SK-N-DZ (cell line): ENCODE measurements around the gene IL1RAPL2.
"Not testable (repeated sequence)": the region's sequence is repeated elsewhere in the genome, so short reads cannot be mapped to it uniquely, and the experiment has no call there.

Experiments
- DNase-seq: peaks from one replicate; pipeline ENCODE4 v3.0.0-alpha.2; 2015; ENCODE audit warnings: low spot score

Gene IL1RAPL2

DNA sequence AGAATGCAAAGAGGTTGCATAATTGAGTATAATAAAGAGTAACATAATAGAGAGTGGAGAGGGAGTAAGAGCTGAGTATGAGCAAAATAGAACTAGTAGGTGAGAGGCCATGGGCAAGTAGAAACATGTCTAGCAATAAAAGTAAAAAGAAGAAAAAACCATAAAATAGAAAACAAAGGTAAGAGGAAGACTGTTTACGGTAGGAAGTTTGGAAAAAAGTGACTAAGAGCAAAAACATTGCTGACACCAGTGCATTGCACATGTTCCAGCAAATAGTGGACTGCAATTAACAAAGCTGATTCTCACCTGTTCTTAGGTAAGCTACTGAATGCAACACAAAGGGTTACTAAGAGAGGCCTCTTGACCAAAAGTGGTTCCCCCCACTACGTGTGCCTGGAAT, 451.6 kb downstream of the IL1RAPL2 start:
- no peak for DNase-seq

DNA sequence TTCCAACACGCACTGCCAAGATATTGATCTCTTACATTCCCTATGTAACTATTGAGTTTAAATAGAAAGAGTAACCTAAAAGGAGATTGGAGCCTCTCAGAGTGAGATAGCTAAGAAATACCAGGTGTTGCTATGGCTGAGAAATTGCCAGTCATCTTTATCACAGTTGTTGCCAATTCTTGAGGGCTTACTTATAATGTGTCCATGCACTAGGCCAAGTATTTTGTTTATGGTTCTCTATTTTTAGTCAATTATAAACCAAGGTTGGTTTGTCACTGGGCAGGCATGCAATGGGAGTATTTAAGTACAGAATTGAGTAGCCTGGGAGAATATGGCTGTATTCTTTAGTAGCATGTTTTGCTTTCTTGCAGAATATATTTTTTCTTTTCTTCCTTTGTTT, 452.9 kb downstream of the IL1RAPL2 start:
- DNase-seq: no peak

DNA sequence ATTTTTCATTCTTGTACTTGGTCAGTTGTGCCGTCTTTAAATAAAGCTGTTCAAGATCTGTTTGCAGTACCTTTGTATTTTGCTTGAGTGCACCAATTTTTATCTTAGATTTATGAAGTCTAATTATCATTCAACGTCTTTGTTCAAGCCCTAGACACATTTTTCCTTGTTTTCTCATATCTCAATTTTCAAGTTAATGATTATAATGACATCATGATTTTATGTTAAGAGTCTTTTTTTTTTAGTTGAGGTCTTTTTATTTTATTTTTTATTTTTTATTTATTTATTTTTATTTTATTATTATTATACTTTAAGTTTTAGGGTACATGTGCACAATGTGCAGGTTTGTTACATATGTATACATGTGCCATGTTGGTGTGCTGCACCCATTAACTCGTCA, 463.0 kb downstream of the IL1RAPL2 start:
- not testable (repeated sequence) for DNase-seq

DNA sequence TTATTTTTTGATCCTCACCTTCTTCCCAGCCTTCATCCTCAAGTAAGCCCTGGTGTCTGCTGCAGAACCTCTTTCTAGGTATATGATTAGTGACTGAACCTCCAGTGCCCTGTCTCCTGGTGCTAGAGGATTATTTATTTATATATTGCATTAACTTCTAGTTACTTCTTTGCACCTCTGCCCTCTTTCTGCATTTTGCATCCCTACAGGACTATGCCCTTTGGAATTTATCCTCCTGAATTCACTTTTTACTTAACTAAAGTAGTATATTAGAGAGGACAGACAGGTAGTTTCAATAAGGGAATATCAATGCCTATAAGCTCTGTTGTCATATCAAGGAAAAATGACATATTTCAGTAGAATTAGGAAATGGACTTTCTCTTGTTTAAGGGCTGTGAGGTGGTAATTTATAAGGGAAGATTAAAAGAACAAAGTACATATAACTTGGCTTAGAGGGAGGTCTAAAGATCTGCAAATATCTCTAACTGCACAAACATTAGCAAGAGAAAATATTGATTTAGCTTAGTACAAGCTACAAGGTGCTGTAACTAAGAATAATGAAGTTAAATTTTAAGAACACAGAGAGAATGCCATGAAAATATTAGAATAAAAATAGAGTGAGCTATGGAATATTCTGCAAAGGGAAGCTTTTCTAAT, 472.8 kb downstream of the IL1RAPL2 start:
- DNase-seq: no peak

DNA sequence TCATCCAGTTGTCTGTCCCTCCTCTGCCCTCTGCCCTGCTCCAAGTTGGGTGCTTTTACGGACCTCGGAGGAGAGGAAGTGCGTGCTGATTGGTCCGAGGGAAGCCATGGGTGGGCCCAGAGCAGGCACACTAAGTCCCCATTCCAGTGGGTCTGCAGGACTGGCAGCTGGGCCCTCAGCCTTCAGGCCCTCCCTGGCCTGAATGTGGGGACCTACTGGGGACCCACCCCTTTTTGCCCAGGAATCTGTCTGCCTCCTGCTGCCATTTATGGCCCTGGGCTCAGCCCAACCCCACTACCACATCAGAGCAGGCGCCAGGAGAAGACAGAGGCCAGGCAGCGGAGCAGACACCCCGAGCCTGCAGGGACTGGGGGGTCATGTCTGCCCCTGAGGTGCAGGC, 484.9 kb downstream of the IL1RAPL2 start:
- no peak for DNase-seq

DNA sequence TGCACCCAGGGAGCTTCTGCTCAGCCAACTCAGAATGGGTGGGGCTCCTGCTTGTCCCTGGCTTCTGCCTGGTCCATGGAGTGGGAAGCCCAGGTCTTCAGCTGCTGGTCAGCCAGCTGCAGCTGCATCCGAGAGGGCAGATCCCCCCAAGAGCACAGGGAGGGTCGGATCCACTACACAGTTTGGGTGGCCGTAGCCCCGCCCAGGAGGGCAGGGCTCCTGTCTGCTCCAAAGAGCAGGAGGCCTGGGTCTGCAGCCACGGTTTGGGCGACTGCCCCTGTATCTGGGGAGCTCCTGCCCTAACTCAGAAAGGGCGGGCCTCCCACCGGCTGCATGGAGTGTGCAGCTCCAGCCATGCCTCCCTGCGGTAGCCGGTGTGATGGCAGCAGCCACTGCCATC, 485.4 kb downstream of the IL1RAPL2 start:
- DNase-seq: no peak

DNA sequence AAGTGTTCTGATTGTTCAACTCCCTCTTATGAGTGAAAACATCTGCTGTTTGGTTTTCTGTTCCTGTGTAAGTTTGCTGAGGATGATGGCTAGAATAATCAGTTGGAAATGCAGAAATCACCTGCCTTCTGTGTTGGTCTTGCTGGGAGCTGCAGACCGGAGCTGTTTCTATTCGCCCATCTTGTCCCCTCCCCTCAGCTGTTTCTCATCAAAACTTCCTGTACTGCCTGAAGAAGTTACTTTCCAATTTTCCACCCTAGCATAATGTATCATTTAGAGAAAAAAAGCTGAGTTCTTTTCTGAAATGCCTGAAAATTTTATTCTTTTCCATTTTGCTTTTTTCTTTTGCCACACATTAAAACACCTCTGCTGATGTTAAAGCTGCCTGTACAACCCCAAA, 486.9 kb downstream of the IL1RAPL2 start:
- DNase-seq: no peak

DNA sequence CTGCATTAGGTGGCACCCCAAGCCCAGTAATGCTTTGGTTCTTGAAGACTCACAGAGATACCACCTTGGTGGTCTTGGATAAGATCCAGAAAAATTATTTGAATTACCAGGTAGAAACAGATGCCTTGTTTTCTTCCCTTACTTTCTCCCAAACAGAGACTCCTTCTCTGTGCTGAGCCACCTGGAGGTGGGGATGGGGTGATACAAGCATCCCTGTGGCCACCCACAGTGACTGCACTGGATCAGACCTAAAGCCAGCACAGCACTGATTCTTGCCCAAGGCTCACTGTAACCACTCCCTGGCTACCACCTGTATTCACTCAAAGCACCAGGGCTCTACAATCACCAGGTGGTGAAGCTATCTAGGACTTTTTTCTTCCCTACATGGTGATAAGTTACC, 497.7 kb downstream of the IL1RAPL2 start:
- no peak for DNase-seq

DNA sequence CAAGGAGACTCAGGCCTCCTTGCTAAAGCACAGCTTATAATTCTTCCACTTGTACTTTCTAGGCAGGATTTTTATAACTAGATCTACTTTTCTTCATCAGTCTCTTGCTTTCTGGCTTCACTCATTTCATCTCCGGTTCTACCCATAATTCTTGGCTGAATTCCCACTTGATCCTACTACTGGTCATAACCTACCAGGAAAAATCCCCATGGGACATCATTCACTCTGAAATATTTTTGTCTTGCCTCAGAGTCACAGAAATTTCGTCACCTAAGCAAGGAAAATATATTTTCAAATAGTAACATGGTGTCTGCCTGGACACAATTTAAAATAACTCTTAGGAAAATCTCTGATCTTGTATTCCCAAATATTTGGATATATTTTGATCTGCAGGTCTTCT, 532.2 kb downstream of the IL1RAPL2 start:
- no peak for DNase-seq

DNA sequence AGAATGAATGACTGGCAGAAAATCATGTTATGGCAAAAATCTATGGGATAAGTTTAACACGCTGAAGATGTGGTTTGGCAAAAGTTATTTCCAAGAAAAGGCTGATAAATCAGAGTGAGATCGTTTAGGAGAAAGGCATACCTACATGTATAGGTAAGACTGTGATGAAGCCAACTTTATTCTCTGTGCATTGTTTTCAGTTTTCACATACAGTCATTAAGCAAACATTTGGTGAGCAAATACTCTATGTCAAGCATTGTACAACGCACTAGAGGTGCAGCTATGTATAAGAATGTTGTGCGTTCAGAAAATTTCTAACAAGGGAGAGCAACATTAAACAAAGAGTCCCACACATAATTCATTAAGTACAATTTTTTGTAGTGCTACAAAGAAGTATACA, 532.8 kb downstream of the IL1RAPL2 start:
- DNase-seq: no peak

DNA sequence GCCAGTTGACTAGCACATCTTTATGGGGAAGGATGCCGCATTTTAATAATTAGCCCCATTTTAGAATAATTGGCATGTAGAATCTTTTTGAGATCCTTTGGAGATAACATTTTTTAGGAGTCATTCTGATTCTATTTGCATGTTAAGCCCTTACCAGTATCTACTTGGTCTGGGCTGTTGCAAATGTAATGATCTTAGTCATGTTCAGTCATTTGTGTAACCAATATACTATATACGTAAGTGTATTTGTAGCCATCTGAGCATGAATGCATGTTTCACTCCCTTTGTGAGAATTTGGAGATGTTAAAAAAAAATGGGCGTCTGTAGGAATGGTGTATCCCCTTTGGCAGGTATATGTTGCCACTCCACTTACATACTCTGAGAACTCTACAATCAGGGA, 535.4 kb downstream of the IL1RAPL2 start:
- no peak for DNase-seq

DNA sequence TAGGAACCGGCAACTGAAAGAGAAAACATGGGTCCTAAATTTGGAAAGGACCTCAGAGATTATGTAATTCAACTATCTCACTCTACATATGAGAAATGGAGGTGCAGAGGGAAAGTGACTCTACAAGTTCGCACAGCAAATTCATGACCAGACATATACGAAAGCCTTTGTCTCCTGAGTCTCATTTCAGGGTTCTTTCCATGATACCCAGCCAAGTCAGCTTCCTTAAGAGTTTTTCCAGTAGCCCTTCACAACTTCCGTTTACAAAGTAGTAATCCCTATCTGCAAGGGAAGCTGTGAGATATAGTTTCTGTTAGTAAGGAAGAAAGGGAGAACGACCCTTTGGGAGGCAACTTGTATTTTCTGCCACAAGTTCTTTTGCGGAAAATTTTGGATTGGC, 543.9 kb downstream of the IL1RAPL2 start:
- no peak for DNase-seq

DNA sequence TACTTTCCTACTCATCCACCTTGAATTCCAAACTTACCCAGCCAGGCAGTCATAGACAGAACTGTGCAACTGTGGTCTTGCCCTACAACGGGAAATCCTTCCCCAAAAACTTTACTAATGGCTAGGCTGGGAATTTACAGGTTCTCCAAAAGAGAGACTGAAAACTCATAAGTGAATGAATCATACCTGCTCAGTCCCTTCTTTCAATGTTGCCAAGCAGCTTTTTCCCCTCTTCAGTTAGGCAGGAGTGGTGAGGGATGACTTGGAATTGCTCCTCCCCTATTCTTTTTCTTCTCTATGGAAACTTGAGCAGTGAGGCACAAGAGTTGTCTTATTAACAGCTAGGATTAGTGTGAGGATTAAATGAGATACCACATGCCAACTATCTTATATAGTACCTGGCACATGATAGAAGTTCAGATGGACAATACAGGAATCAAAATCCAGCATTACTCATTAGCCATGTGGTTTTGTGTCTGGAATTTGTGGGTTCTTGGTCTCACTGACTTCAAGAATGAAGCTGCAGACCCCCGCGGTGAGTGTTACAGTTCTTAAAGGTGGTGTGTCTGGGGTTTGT, 548.6 kb downstream of the IL1RAPL2 start:
- DNase-seq: no peak

DNA sequence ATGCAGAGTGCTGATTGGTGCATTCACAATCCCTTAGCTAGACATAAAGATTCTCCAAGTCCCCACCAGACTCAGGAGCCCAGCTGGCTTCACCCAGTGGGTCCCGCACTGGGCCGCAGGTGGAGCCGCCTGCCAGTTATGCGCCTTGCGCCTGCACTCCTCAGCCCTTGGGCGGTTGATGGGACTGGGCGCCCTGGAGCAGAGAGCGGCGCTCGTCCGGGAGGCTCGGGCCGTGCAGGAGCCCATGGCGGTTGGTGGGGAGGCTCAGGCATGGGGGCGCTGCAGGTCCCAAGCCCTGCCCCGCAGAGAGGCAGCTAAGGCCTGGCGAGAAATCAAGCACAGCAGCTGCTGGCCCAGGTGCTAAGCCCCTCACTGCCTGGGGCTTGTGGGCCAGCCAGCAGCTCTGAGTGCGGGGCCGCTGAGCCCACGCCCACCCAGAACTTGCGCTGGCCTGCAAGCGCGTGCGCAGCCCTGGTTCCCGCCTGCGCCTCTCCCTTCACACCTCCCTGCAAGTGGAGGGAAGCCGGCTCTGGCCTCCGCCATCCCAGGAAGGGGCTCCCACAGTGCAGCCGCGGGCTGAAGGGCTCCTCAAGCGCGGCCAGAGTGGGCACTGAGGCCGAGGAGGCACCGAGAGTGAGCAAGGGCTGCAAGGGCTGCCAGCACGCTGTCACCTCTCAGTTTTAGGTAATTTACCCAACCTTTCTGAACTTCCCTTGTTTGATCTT, 549.8 kb downstream of the IL1RAPL2 start:
- DNase-seq: not testable (repeated sequence)

DNA sequence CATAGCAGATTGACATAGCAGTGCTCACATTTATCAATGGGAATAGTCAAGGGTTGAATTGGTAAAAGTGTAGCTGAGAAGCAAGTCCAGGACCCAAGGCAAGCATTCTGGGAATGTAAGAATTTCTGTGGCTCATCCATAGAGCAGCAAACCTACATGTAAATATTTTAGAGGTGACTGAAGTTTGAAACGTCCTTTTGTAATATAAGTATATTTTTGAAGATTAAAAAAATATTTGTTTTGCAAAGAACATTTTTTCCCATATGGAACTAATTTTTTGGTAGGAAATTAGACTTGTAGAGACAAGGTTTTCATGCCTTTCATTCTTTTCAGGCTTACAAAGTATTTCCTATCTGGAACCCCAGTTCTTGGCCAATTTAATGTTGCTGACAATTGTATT, 550.5 kb downstream of the IL1RAPL2 start:
- no peak for DNase-seq

DNA sequence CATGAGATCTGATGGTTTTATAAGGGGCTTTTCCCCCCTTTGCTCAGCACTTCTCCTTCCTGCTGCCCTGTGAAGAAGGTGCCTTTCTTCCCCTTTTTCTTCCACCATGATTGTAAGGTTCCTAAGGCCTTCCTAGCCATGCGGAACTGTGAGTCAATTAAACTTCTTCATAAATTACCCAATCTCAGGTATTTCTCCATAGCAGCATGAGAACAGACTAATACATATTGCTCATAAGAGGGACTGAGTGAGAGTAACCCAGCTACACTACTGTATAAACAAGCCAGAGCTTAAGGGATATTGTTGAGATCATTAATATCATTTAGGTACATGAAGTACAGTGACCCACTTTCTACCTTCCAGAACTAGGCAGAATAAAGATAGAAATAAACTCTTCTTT, 551.6 kb downstream of the IL1RAPL2 start:
- no peak for DNase-seq

DNA sequence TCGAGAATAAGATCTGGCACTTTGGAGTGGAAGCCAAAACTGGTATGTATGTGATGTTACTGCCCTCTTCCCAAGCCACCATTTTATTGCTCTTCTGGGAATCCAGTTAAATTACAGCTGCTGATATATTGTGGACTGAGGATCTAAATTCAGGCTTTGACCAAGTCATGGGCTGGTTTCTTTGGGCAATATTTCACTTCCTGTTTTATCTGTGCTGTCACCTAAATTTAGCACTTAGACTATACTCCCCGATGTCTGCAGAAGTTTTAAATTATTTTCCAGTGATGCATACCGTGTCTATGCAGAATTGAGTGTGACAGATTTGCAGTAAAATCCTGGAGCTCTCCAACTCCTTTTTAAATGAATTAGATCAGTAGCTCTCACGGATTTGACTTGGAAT, 554.5 kb downstream of the IL1RAPL2 start:
- DNase-seq: peak; percentile 3

DNA sequence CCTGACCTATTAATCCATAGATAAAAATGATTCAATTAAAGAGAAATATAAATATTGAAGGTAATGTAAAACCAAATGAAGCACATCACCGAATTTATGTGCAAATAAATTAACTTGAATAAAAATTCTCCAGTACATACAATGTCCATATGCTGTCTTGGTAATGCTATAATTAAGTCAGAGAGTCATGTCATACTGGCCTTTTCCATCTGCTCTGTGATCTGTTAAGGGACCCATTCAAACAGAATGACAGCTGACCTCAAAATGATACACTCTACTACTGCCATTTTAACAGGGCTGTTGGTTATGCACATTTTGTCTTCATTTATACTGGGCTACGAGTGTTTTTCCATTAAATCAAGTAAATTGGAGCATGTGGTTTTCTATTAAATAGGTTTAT, 555.2 kb downstream of the IL1RAPL2 start:
- DNase-seq: peak; percentile 2

DNA sequence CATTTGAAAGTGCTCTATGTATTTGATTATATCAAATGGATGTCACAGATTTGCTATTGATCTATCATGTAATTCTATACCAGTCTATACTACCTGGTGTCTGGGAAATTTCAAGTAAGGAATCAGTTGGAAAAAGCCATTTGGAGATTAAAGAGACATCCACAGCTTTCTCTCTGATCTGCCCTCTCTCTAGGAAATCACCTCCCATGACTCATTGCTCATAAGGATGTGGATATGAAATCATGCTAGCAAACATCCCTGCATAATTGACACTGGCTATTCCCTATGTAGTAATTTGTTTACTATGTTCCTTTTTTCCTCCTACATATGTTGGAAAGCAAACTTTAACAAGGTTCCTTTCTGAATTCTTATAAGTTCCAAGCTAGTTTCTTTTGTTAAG, 560.2 kb downstream of the IL1RAPL2 start:
- DNase-seq: no peak

DNA sequence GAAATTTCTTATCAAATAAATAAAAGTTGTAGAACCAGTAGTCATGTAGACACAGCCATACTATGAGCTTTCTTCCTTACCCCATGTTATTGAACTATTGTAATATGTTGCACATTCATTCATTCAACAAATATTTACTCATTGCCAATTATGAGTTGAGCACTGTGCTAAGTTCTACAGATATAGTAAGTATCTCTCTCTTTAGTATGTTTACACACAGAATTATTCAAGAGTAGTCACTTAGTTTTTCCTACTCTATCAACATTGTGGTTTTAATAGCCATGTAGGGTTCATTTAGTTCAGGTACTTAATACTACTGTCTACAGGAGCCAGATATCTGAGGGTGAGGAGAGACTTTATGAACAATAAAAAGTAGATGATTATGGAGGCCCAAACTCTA, 568.3 kb downstream of the IL1RAPL2 start:
- no peak for DNase-seq

DNA sequence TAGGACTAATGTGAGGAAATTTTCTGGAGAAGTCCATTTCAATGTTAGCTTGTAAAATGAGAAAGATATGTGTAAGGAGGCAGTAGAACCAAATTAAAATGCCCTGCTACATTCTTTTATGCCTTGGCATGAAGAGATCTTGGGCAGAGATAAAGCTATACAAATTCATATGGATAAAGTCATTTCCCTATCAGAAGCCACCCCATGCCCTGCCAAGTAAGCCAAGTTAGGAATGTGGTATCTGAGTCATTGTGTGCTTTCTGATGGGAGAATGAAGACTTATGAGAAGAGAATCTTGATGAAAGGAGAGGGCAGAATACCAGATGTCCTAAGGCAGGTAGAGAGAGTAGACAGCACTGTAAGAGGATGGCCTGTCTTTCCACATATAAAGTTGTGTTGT, 570.8 kb downstream of the IL1RAPL2 start:
- no peak for DNase-seq

DNA sequence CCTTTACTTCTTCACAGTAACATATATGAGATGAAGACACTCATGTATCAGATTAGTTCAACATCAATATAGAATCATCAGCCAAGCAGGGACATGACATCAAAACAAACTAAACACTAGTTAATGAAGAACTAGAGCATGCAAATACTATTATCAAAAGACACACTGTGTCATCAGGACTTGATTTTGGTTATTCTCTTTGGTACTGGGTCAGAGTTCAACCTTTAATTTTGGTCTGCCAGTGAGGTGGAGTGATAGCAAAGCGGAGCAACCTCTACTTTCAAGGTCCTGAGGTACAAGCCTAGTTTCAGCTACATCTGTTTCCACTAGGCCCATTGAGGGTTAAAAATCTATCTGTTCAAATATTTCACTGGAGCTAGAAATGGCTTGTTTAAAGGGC, 584.0 kb downstream of the IL1RAPL2 start:
- no peak for DNase-seq

DNA sequence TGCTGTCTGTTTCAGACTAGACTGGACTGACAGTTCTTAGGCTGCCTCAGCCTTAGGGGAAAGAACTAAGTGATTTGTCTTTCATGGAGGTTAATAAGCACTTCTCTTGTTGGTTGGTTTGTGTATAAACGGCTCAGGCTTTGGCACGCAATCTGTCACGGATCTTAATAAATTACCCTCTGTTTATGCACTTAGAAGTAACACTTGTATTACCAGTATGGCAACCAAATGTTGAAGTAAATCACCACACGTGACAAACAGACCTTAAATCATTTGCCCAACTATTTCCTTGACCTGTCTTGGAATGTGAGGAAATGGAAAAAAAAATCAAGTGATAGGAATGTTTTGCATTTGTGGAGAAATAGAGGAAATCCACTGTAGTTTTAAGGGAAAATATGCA, 584.6 kb downstream of the IL1RAPL2 start:
- no peak for DNase-seq
